SK-N-SH (cell line): ENCODE data around the gene TRAF1. TPM values are rescaled to one million over a fixed set of nuclear protein-coding genes. Genes with fewer than 3 reads are reported as not detected.

Experiments used
- CTCF ChIA-PET: fragments of 300-600, 350-600 bp; formaldehyde crosslinking; extraction: SDS; loops from one replicate; lab custom pipeline; 2021; lab: Yijun Ruan, JAX
- POLR2A ChIA-PET: fragments of 350-600 bp; sonication (Branson Sonifier 250); formaldehyde crosslinking; extraction: SDS; loops from one replicate; lab custom pipeline; 2020; ENCODE audit warnings: antibody characterized with exemption, inconsistent platforms; lab: Yijun Ruan, JAX
- DNase-seq: peaks from one replicate; pipeline ENCODE4 v3.0.0; 2012
- H2AFZ ChIP-seq: fragments of 200-600 bp; sonication (generic); 2 replicates; pipeline ENCODE4 v1.8.1; 2016; ENCODE audit warnings: antibody characterized with exemption, mild to moderate bottlenecking, low read depth
- H3F3A ChIP-seq: fragments of 200-600 bp; sonication (generic); replicated peaks from 2 replicates; pipeline ENCODE3; 2016; ENCODE audit warnings: antibody characterized with exemption, mild to moderate bottlenecking; ENCODE audit not compliant: insufficient read depth
- H3K27ac ChIP-seq, 2 experiments: fragments of 200-500 bp in 1 of 2; fragments of 200-600 bp in 1 of 2; sonication (Bioruptor generic) in 1 of 2; sonication (generic), shearing (Covaris generic) in 1 of 2; 2 replicates each; pipeline versions ENCODE4 v1.5.1 to v1.6.1; 2014 to 2016; ENCODE audit warnings: low read depth in 2 of 2, inconsistent platforms in 1 of 2, low read length in 1 of 2, mild to moderate bottlenecking in 1 of 2, mixed read lengths in 1 of 2
- H3K27me3 ChIP-seq: fragments of 200-600 bp; sonication (generic), shearing (Covaris generic); 2 replicates; pipeline ENCODE4 v1.6.1; 2016; ENCODE audit warnings: mixed run types; ENCODE audit not compliant: insufficient read depth
- H3K36me3 ChIP-seq, 2 experiments: fragments of 200-500 bp in 1 of 2; fragments of 200-600 bp in 1 of 2; sonication (Bioruptor generic) in 1 of 2; sonication (generic) in 1 of 2; replicated peaks in 1 of 2; 2 replicates each; pipeline versions ENCODE3 to v1.5.1; 2014 to 2016; ENCODE audit warnings: low read length in 1 of 2, mild to moderate bottlenecking in 1 of 2; ENCODE audit not compliant: insufficient read depth in 2 of 2, control insufficient read depth in 1 of 2
- H3K4me1 ChIP-seq, 2 experiments: fragments of 200-500 bp in 1 of 2; fragments of 200-600 bp in 1 of 2; sonication (Bioruptor generic) in 1 of 2; sonication (generic), shearing (Covaris generic) in 1 of 2; 2 replicates each; pipeline versions ENCODE4 v1.5.1 to v1.6.1; 2014 to 2016; ENCODE audit warnings: low read depth in 1 of 2, low read length in 1 of 2, mixed run types in 1 of 2; ENCODE audit not compliant: insufficient read depth in 2 of 2, control insufficient read depth in 1 of 2
- H3K4me2 ChIP-seq: fragments of 200-600 bp; sonication (generic), shearing (Covaris generic); 2 replicates; pipeline ENCODE4 v1.6.1; 2017; ENCODE audit warnings: mixed run types
- H3K4me3 ChIP-seq, 2 experiments: fragments of 200-500 bp in 1 of 2; fragments of 200-600 bp in 1 of 2; sonication (Bioruptor generic) in 1 of 2; sonication (generic), shearing (Covaris generic) in 1 of 2; 2 replicates each; pipeline versions ENCODE4 v1.5.1 to v1.8.1; 2014 to 2016; ENCODE audit warnings: low read depth in 2 of 2, inconsistent platforms in 1 of 2, low read length in 1 of 2, mild to moderate bottlenecking in 1 of 2, mixed read lengths in 1 of 2, moderate library complexity in 1 of 2
- H3K79me2 ChIP-seq: fragments of 200-600 bp; sonication (generic); 2 replicates; pipeline ENCODE4 v1.8.1; 2017; ENCODE audit warnings: mild to moderate bottlenecking; ENCODE audit not compliant: insufficient read depth
- H3K9ac ChIP-seq: fragments of 200-600 bp; sonication (generic); 2 replicates; pipeline ENCODE4 v1.6.1; 2017; ENCODE audit warnings: mixed run types
- H3K9me2 ChIP-seq: fragments of 200-600 bp; sonication (generic); 2 replicates; pipeline ENCODE4 v1.6.1; 2017; ENCODE audit warnings: mixed run types
- H3K9me3 ChIP-seq: fragments of 200-600 bp; sonication (generic); 2 replicates; pipeline ENCODE4 v1.6.1; 2017; ENCODE audit warnings: mixed run types, mild to moderate bottlenecking, moderate library complexity
- H4K20me1 ChIP-seq: fragments of 200-600 bp; sonication (generic); 2 replicates; pipeline ENCODE4 v1.6.1; 2017; ENCODE audit warnings: mild to moderate bottlenecking, mixed run types; ENCODE audit not compliant: insufficient read depth
- JUND ChIP-seq: IDR thresholded peaks from 2 replicates; pipeline ENCODE4 v1.4.0; 2012
- MEF2A ChIP-seq: IDR thresholded peaks from 2 replicates; pipeline ENCODE4 v1.4.0; 2012; ENCODE audit warnings: low read depth, borderline replicate concordance
- NRF1 ChIP-seq: IDR thresholded peaks from 2 replicates; pipeline ENCODE4 v1.6.1; 2012; ENCODE audit warnings: low read depth, mild to moderate bottlenecking, low read length
- POLR2AphosphoS5 ChIP-seq: IDR thresholded peaks from 2 replicates; pipeline ENCODE4 v1.6.1; 2012; ENCODE audit warnings: low read depth, low read length
- RCOR1 ChIP-seq: fragments of 150-350 bp; IDR thresholded peaks from 2 replicates; pipeline ENCODE4 v1.6.1; 2017; ENCODE audit warnings: antibody characterized with exemption, low read length
- RFX5 ChIP-seq: IDR thresholded peaks from 2 replicates; pipeline ENCODE4 v1.6.1; 2012; ENCODE audit warnings: mild to moderate bottlenecking, improper control_type of control experiment, low read length
- RXRA ChIP-seq: IDR thresholded peaks from 2 replicates; pipeline ENCODE4 v1.4.0; 2012; ENCODE audit warnings: low read depth, mild to moderate bottlenecking, borderline replicate concordance
- SIN3A ChIP-seq: IDR thresholded peaks from 2 replicates; pipeline ENCODE4 v1.6.1; 2012; ENCODE audit warnings: low read depth, mild to moderate bottlenecking, low read length, moderate library complexity, borderline replicate concordance
- TCF12 ChIP-seq: IDR thresholded peaks from 2 replicates; pipeline ENCODE4 v1.4.0; 2012
- YY1 ChIP-seq: IDR thresholded peaks from 2 replicates; pipeline ENCODE4 v1.4.0; 2012; ENCODE audit warnings: low read depth, mild to moderate bottlenecking
- WGBS: methylation state at CpG from one replicate; pipeline ENCODE4 v1.1.6; 2017; ENCODE audit warnings: low lambda C conversion rate; 5-methylcytosine and 5-hydroxymethylcytosine counted together
- polyA plus RNA-seq, 3 experiments: library from polyadenylated mRNA; depleted of rRNA; stranded (reverse); fragments of >200 nt; gene quantifications; 2 replicates each; pipeline ENCODE4 v1.2.3, GENCODE V29; 2012
- TF ChIP-seq, protein P1 (sequence below): fragments of 200-600 bp; sonication (generic); IDR thresholded peaks from 2 replicates; pipeline ENCODE4 v1.6.1; 2017; ENCODE audit warnings: antibody characterized with exemption, mild to moderate bottlenecking, moderate library complexity
- TF ChIP-seq, protein P2 (sequence below): IDR thresholded peaks from 2 replicates; pipeline ENCODE4 v1.4.0; 2012; ENCODE audit warnings: low read depth, borderline replicate concordance
- TF ChIP-seq, protein P3 (sequence below): IDR thresholded peaks from 2 replicates; pipeline ENCODE4 v1.4.0; 2012; ENCODE audit warnings: low read depth, borderline replicate concordance
- TF ChIP-seq, protein P4 (sequence below): IDR thresholded peaks from 2 replicates; pipeline ENCODE4 v1.4.0; 2012; ENCODE audit warnings: low read depth

The TRAF1 gene
- polyA plus RNA-seq, 1 of the 3 experiments (the other 2 are of a cell fraction), result 1.2 TPM

DNA sequence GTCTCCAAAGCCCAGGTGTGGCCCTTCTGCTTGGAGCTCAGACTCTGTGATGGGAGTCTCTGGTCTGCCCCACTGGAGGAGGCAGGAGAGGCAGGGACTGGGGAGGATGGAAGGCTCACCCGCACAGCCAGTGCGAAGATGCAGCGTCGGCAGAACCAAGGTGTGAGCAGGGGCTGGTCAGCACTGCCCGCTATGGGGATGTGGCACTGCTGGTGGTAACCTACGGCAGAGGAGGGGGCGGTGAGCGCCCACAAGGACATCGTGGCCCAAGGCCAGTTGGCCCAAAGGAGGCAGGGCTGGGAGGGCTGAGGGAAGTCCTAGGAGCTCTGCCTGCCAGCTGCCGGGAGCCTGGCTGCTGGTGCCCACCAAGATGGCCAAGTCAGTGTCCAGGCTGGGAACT, 56.9 kb downstream of the TRAF1 start:
- Histone ChIP-seq H3K9me2 (no peaks in the 10 kb centered on the region), H3K36me3 (peaks cover 27 to 34% of the 10 kb centered on the region in 2 experiments), H3K79me2 (peaks cover 13% of the 10 kb centered on the region; the same call in 1 of the 2 replicates), H2AFZ (no peak overlapping the region), H3K27me3 (no peaks in the 10 kb centered on the region), H3K9ac (no peak overlapping the region), H3F3A (peaks cover 3% of the 10 kb centered on the region), H3K27ac (no peak overlapping the region), H3K4me2 (no peak overlapping the region)
- CTCF ChIA-PET, result interaction anchor here (1.1 to 1.6 kb wide), 2 partner anchors 67 to 114 kb away, joined by 4 to 6 read pairs; no protein-coding TSS in a partner anchor
- POLR2A ChIA-PET, result no interaction called here
- TF ChIP-seq YY1 (no peak), RXRA (no peak), SIN3A (no peak), JUND (no peak), TCF12 (no peak), POLR2AphosphoS5 (no peak), RFX5 (no peak), NRF1 (no peak), RCOR1 (no peak), MEF2A (no peak)
- TF ChIP-seq, protein P1, sequence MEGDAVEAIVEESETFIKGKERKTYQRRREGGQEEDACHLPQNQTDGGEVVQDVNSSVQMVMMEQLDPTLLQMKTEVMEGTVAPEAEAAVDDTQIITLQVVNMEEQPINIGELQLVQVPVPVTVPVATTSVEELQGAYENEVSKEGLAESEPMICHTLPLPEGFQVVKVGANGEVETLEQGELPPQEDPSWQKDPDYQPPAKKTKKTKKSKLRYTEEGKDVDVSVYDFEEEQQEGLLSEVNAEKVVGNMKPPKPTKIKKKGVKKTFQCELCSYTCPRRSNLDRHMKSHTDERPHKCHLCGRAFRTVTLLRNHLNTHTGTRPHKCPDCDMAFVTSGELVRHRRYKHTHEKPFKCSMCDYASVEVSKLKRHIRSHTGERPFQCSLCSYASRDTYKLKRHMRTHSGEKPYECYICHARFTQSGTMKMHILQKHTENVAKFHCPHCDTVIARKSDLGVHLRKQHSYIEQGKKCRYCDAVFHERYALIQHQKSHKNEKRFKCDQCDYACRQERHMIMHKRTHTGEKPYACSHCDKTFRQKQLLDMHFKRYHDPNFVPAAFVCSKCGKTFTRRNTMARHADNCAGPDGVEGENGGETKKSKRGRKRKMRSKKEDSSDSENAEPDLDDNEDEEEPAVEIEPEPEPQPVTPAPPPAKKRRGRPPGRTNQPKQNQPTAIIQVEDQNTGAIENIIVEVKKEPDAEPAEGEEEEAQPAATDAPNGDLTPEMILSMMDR, result no peak
- TF ChIP-seq, protein P2, sequence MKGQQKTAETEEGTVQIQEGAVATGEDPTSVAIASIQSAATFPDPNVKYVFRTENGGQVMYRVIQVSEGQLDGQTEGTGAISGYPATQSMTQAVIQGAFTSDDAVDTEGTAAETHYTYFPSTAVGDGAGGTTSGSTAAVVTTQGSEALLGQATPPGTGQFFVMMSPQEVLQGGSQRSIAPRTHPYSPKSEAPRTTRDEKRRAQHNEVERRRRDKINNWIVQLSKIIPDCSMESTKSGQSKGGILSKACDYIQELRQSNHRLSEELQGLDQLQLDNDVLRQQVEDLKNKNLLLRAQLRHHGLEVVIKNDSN, result no peak
- TF ChIP-seq, protein P3, sequence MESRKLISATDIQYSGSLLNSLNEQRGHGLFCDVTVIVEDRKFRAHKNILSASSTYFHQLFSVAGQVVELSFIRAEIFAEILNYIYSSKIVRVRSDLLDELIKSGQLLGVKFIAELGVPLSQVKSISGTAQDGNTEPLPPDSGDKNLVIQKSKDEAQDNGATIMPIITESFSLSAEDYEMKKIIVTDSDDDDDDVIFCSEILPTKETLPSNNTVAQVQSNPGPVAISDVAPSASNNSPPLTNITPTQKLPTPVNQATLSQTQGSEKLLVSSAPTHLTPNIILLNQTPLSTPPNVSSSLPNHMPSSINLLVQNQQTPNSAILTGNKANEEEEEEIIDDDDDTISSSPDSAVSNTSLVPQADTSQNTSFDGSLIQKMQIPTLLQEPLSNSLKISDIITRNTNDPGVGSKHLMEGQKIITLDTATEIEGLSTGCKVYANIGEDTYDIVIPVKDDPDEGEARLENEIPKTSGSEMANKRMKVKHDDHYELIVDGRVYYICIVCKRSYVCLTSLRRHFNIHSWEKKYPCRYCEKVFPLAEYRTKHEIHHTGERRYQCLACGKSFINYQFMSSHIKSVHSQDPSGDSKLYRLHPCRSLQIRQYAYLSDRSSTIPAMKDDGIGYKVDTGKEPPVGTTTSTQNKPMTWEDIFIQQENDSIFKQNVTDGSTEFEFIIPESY, result no peak
- TF ChIP-seq, protein P4, sequence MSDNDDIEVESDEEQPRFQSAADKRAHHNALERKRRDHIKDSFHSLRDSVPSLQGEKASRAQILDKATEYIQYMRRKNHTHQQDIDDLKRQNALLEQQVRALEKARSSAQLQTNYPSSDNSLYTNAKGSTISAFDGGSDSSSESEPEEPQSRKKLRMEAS, result no peak
- TF ChIP-seq, all 33 proteins: peak for 0
- H3K4me1 ChIP-seq, result peaks cover 0 to 4% of the 10 kb centered on the region in 2 experiments; a peak in 1 of 4 replicates
- H4K20me1 ChIP-seq, result no peaks in the 10 kb centered on the region
- H3K4me3 ChIP-seq, result no peak overlapping the region
- H3K9me3 ChIP-seq, result no peaks in the 10 kb centered on the region
- DNase-seq, result no peak
- 99% methylated on average over 10 of the region's 10 CpGs for WGBS
